ENCODE measurements around the gene MLLT1. TPM values are rescaled to one million over a fixed set of nuclear protein-coding genes. Genes with fewer than 3 reads are reported as not detected.

Gene MLLT1
- total RNA-seq, 4 donors from 2014 or later = 16.9 to 25.8 (median 24.3) TPM

- no peak for DNase-seq (ENCODE audit: low spot score in 2 of 2)
- no peak overlapping the region for H3K4me3 ChIP-seq (ENCODE audit: low read depth, poor library complexity, severe bottlenecking)
- TF ChIP-seq POLR2A (IDR thresholded peaks at IDR 0.05) (no peak), CTCF (IDR thresholded peaks at IDR 0.05) (no peak)
- intact Hi-C loops (cut with DNase I; ENCODE audit: low total_unique reads) = no loop called here
- WGBS, 2 donors = 91% methylated on average over 20 of the region's 20 CpGs
These were observed 33.4 kb downstream of the MLLT1 start for GRCh38 chr19:6246174-6247006.

- intact Hi-C loops (cut with DNase I; ENCODE audit: low total_unique reads) = no loop called here
- no peak for DNase-seq (ENCODE audit: low spot score in 2 of 2)
- TF ChIP-seq CTCF (IDR thresholded peaks at IDR 0.05) (no peak), POLR2A (IDR thresholded peaks at IDR 0.05) (no peak)
- H3K4me3 ChIP-seq (ENCODE audit: low read depth, poor library complexity, severe bottlenecking) = no peak overlapping the region
- 65 to 66% methylated on average over 10 of the region's 10 CpGs for WGBS, 2 donors
These were observed 37.1 kb downstream of the MLLT1 start for GRCh38 chr19:6242677-6243076.

- DNase-seq (ENCODE audit: low spot score in 2 of 2) = no peak
- 56 to 69% methylated on average over 20 to 25 of the region's 25 CpGs for WGBS, 2 donors
- intact Hi-C loops (cut with DNase I; ENCODE audit: low total_unique reads) = no loop called here
- no peak overlapping the region for H3K4me3 ChIP-seq (ENCODE audit: low read depth, poor library complexity, severe bottlenecking)
- TF ChIP-seq POLR2A (IDR thresholded peaks at IDR 0.05) (no peak), CTCF (IDR thresholded peaks at IDR 0.05) (no peak)
These were observed 37.9 kb downstream of the MLLT1 start for GRCh38 chr19:6241680-6242377.

DNA sequence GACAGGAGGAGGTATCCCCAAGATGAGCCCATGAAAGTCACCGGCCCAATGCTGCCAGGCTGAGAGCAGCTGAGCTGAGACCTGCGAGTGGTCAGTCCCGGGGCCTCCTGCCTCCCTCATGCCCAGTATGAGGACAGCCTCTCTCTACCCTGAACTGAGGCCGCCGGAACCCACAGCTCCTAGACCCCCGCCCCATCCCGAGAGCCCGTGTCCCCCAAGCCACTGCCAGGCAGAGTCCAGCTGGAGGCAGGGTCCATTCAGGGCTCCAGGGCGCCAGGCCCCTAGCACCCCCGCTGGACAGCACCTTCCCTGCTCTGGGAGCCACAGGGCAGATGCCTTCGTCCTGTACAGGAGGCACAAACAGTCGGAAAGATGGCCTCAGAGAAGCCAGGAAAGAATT lies 38.7 kb downstream of the MLLT1 start:
- no peak overlapping the region for H3K4me3 ChIP-seq (ENCODE audit: low read depth, poor library complexity, severe bottlenecking)
- intact Hi-C loops (cut with DNase I; ENCODE audit: low total_unique reads) = no loop called here
- no peak for TF ChIP-seq CTCF (IDR thresholded peaks at IDR 0.05)
- TF ChIP-seq POLR2A (IDR thresholded peaks at IDR 0.05) = no peak
- no peak for DNase-seq (ENCODE audit: low spot score in 2 of 2)
- WGBS, 2 donors = 93 to 96% methylated on average over 12 of the region's 12 CpGs

GRCh38 chr19:6239871-6240676 lies 39.7 kb downstream of the MLLT1 start:
- no peak for DNase-seq (ENCODE audit: low spot score in 2 of 2)
- TF ChIP-seq POLR2A (IDR thresholded peaks at IDR 0.05) (no peak), CTCF (IDR thresholded peaks at IDR 0.05) (no peak)
- no peak overlapping the region for H3K4me3 ChIP-seq (ENCODE audit: low read depth, poor library complexity, severe bottlenecking)
- intact Hi-C loops (cut with DNase I; ENCODE audit: low total_unique reads) = no loop called here
- WGBS, 2 donors = 94% methylated on average over 22 to 24 of the region's 24 CpGs

Measured in lower leg skin (tissue), 4 donors.